ENCODE results near the gene C1orf74.

DNA sequence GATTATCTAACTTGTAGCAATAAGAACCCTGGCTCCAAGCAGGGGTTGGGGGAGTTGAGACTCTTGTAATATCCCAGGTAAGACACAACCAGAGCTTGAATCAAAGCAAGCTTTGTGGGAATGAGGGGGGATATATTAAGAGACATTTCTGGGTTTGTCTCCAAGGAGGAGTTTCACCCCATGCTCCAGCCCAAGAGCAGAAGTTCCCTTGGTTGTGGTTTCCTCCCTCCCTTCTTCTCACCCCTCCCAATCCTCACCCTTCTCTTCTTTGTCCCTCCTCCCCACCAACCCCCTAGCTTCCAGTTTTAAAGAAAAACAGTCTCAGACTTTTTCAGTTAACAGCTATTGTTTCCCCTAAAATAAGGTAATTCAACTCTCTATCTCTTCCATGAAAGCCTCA, 16.7 kb downstream of the C1orf74 start:
- no peak for TF ChIP-seq CTCF (IDR thresholded peaks at IDR 0.05; ENCODE audit: extremely low read depth in 1 of 2, insufficient read depth in 1 of 2, low read depth in 1 of 2, low read length in 2 of 2)
- no peak for TF ChIP-seq POLR2AphosphoS5 (IDR thresholded peaks at IDR 0.05; ENCODE audit: insufficient read depth, low read depth, low read length)
- no peak for TF ChIP-seq POLR2A (IDR thresholded peaks at IDR 0.05; ENCODE audit: low read depth, low read length)
- TF ChIP-seq MYC (IDR thresholded peaks at IDR 0.05; ENCODE audit: low read depth, low read length) = no peak
- no peak for TF ChIP-seq EZH2 (IDR thresholded peaks at IDR 0.05; ENCODE audit: borderline replicate concordance, low read depth, low read length, severe bottlenecking)
